KMS-11 (cell line): ENCODE results near the gene CROCC2.

Experiments
- H2AFZ ChIP-seq: fragments of 200-600 bp; sonication (generic); 2 replicates; pipeline ENCODE4 v1.6.1; 2016; ENCODE audit warnings: antibody characterized with exemption, mixed run types, low read depth
- H3K27ac ChIP-seq: fragments of 200-600 bp; sonication (generic); 2 replicates; pipeline ENCODE4 v1.6.1; 2016; ENCODE audit warnings: mild to moderate bottlenecking, mixed run types
- H3K27me3 ChIP-seq: fragments of 200-600 bp; sonication (generic); 2 replicates; pipeline ENCODE4 v1.6.1; 2017; ENCODE audit warnings: mild to moderate bottlenecking, low read depth, mixed run types, moderate library complexity; ENCODE audit not compliant: insufficient read depth
- H3K36me3 ChIP-seq: fragments of 200-600 bp; sonication (generic); 2 replicates; pipeline ENCODE4 v1.6.1; 2017; ENCODE audit warnings: mild to moderate bottlenecking, mixed run types; ENCODE audit not compliant: insufficient read depth
- H3K4me1 ChIP-seq: fragments of 200-600 bp; sonication (generic); 2 replicates; pipeline ENCODE4 v1.6.1; 2016; ENCODE audit warnings: mild to moderate bottlenecking, low read depth, mixed run types; ENCODE audit not compliant: poor library complexity, severe bottlenecking
- H3K4me2 ChIP-seq: fragments of 200-600 bp; sonication (generic); 2 replicates; pipeline ENCODE4 v1.7.0; 2016; ENCODE audit warnings: mild to moderate bottlenecking, mixed run types
- H3K4me3 ChIP-seq: fragments of 200-600 bp; sonication (generic); IDR thresholded peaks from 2 replicates; pipeline ENCODE4 v1.6.1; 2017; ENCODE audit warnings: low read depth, low read length, mixed read lengths; ENCODE audit not compliant: insufficient read depth
- H3K79me2 ChIP-seq: fragments of 200-600 bp; sonication (generic); 2 replicates; pipeline ENCODE4 v1.6.1; 2016; ENCODE audit warnings: low read depth, mixed run types; ENCODE audit not compliant: insufficient read depth
- H3K9ac ChIP-seq: fragments of 200-600 bp; sonication (generic); 2 replicates; pipeline ENCODE4 v1.6.1; 2016; ENCODE audit warnings: mild to moderate bottlenecking, mixed run types
- H4K20me1 ChIP-seq: fragments of 200-600 bp; sonication (generic); 2 replicates; pipeline ENCODE4 v1.6.1; 2016; ENCODE audit warnings: mild to moderate bottlenecking, mixed run types; ENCODE audit not compliant: insufficient read depth
- TF ChIP-seq, protein P1 (sequence below): fragments of 200-600 bp; sonication (generic); conservative IDR thresholded peaks from 2 replicates; pipeline ENCODE4 v1.6.1; 2017; ENCODE audit warnings: low read depth, mild to moderate bottlenecking, antibody characterized with exemption, low read length, moderate library complexity, mixed read lengths

The CROCC2 gene

DNA sequence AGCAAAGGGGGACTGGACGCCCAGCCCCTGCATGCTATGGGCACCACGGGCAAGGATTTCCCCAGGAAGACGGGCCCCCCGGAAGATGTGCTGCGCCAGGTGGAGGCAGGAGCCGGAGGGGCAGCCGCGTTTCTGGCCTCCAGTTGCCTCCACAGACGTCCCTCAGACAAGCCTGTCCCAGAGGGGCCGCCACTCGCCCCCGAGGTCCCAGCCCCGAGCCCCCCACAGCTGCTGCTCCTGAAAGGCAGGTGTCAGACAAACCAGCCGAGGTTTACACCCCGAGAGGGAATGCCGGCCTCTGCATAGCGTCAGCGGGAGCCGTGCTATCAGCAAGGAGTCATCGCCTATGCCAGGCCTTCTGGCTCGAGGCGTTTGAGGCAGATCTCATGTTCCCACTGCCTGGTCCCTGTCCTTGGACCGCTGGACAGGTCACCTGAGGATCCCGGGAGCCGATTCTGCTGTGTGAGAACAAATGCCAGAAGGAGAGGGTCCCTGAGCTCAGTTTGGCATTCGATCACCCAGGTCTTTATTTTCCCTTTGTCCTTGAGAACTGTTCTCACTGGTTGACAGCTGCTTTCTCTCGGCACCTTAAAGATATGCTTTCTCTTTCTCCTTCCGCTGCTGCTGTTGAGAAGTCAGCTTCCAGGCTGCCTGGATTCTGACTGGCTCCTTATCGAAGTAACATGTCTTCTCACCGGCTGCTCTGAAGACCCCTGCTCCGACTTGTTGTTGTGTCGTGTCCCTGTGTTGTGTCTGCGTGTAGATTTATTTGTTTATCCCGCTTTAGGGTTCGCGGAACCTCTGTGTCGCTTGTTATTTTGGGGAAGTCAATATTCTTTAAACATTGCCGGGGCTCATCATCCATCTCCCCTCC lies 20.6 kb downstream of the CROCC2 start:
- Histone ChIP-seq H3K4me2 (no peak overlapping the region), H3K79me2 (no peaks in the 10 kb centered on the region), H3K27ac (no peak overlapping the region), H3K4me1 (no peaks in the 10 kb centered on the region), H4K20me1 (no peaks in the 10 kb centered on the region), H2AFZ (no peak overlapping the region), H3K4me3 (no peak overlapping the region), H3K9ac (no peak overlapping the region), H3K36me3 (no peaks in the 10 kb centered on the region), H3K27me3 (peaks cover 25% of the 10 kb centered on the region)
- TF ChIP-seq, protein P1, sequence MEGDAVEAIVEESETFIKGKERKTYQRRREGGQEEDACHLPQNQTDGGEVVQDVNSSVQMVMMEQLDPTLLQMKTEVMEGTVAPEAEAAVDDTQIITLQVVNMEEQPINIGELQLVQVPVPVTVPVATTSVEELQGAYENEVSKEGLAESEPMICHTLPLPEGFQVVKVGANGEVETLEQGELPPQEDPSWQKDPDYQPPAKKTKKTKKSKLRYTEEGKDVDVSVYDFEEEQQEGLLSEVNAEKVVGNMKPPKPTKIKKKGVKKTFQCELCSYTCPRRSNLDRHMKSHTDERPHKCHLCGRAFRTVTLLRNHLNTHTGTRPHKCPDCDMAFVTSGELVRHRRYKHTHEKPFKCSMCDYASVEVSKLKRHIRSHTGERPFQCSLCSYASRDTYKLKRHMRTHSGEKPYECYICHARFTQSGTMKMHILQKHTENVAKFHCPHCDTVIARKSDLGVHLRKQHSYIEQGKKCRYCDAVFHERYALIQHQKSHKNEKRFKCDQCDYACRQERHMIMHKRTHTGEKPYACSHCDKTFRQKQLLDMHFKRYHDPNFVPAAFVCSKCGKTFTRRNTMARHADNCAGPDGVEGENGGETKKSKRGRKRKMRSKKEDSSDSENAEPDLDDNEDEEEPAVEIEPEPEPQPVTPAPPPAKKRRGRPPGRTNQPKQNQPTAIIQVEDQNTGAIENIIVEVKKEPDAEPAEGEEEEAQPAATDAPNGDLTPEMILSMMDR, result no peak

DNA sequence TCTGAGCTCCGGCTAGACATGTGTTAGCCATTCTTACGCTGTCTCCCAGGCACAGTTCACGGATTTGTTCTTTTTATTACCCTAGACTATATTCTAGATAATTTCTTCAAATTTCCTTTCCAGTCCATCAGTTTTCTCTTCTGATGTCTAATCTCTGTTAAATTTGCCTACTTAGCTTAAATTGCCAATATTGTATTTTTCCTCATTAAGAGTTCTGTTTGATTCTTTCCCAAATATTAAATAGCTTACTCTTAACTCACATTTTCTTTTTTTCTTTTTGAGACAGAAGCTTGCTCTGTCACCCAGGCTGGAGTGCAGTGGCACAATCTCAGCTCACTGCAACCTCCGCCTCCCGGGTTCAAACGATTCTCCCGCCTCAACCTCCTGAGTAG lies 21.2 kb downstream of the CROCC2 start:
- no peaks in the 10 kb centered on the region for H3K79me2 ChIP-seq
- no peak overlapping the region for H3K9ac ChIP-seq

DNA sequence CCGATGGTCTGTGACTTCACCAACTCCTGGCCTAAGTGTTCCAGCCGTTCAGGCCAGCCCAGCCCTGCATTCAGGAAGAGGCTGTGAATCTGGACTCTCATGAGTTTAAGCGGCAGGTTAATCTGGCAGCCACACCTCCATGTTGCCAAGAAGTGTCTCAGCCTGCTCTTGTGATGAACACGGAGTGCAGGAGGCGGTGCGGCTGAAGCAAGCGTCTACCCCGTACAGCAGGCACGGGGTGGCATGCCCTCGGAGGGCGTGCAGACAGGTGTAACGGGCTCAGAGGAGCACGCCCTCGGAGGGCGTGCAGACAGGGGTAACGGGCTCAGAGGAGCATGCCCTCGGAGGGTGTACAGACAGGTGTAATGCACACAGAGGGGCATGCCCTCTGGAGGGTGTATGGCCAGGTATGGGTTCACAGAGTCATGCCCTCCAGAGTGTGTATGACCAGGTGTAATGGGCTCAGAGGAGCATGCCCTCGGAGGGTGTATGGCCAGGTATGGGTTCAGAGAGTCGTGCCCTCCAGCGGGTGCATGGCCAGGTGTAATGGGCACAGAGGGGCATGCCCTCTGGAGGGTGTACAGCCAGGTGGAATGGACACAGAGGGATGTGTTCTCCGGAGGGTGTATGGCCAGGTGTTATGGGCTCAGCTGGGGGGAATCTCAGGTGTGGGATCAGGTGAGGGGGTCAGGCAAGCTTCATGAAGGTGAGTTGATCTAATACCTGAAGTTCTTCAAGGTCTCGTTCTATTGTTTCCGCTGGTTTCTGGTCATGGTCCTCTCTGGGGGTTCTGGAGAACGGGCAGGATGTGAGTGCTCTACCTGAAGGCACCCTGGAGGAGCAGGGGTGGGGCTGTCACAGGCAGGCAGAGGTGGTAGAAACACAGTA lies 22.6 kb downstream of the CROCC2 start:
- Histone ChIP-seq H3K4me1 (no peaks in the 10 kb centered on the region), H3K36me3 (no peaks in the 10 kb centered on the region), H4K20me1 (no peaks in the 10 kb centered on the region), H3K79me2 (no peaks in the 10 kb centered on the region), H3K4me3 (no peak overlapping the region), H2AFZ (no peak overlapping the region), H3K27ac (no peak overlapping the region), H3K4me2 (no peak overlapping the region), H3K27me3 (peaks cover 34% of the 10 kb centered on the region), H3K9ac (no peak overlapping the region)
- TF ChIP-seq, protein P1, result no peak

More for the DNA sequence above, 21.2 kb downstream of the CROCC2 start:
- peaks cover 26% of the 10 kb centered on the region for H3K27me3 ChIP-seq
- TF ChIP-seq, protein P1, result no peak
- H4K20me1 ChIP-seq, result no peaks in the 10 kb centered on the region
- no peak overlapping the region for H3K27ac ChIP-seq
- no peak overlapping the region for H2AFZ ChIP-seq
- H3K36me3 ChIP-seq, result no peaks in the 10 kb centered on the region
- H3K4me3 ChIP-seq, result no peak overlapping the region
- H3K4me1 ChIP-seq, result no peaks in the 10 kb centered on the region
- no peak overlapping the region for H3K4me2 ChIP-seq

DNA sequence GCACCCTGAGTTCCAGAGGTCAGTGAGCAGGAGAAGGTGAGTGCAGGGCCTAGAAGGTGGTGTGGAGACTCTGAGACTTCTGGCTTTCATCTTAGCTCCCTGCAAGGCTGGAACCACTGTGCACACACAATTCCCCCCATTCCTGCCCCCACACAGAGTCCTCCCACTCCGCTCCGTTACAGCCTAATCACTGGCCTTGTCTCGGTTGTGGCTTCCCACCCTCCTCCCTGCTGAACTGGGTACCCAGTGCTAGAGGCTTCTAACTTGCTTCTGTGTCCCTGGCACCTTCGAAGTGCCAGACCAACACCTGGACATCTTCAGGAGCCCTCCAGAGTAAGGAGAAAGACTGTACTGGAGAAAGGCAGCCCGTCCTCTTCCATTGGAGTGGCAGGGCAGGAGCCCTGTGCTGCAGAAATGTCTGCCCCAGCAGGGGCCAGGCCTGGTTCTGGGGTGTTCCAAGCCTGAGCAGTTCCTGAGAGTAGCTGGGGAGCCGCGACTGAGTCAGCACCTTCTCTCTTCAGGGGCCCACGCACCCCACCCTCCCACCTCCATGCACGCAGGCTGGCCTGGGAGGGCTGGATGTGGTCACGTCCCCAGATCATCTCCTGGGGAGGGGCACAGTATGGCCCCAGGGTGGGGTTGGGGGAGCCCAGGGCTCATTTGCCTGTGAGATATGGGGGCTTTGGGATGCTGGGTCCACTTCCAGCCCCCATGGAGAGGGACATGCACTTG lies 23.4 kb downstream of the CROCC2 start:
- Histone ChIP-seq H3K4me1 (no peaks in the 10 kb centered on the region), H4K20me1 (no peaks in the 10 kb centered on the region), H3K79me2 (no peaks in the 10 kb centered on the region), H3K4me2 (no peak overlapping the region), H3K27me3 (peaks cover 36% of the 10 kb centered on the region), H2AFZ (no peak overlapping the region), H3K27ac (no peak overlapping the region), H3K36me3 (no peaks in the 10 kb centered on the region), H3K9ac (no peak overlapping the region), H3K4me3 (no peak overlapping the region)
- TF ChIP-seq, protein P1, result no peak
